ENCODE data around the gene CHST7. TPM values are rescaled to one million over a fixed set of nuclear protein-coding genes. Genes with fewer than 3 reads are reported as not detected.

CHST7 gene
- total and polyA plus RNA-seq, 2 of the 13 experiments (the other 11 are each of a cell fraction or from before 2014, with no cell fraction given) = 2.4 to 5.2 TPM

- Histone ChIP-seq H3K9ac (ENCODE audit: insufficient read depth, low read depth, low read length) (no peak overlapping the region), H3K27ac (ENCODE audit: extremely low read length, insufficient read depth, low read length) (no peak overlapping the region), H3K27me3 (ENCODE audit: control insufficient read depth in 1 of 2, insufficient read depth in 2 of 2, low read length in 2 of 2) (no peaks in the 10 kb centered on the region), H2AFZ (ENCODE audit: low read length) (no peak overlapping the region), H3K36me3 (replicated peaks in 1 of 2; ENCODE audit: control insufficient read depth in 1 of 2, insufficient read depth in 2 of 2, low read length in 2 of 2) (no peaks in the 10 kb centered on the region), H3K4me1 (ENCODE audit: insufficient read depth, low read length) (peaks cover 12% of the 10 kb centered on the region), H3K9me3 (ENCODE audit: low read length) (no peaks in the 10 kb centered on the region), H3K4me3 (replicated peaks in 1 of 3; ENCODE audit: insufficient read depth in 1 of 3, low read depth in 2 of 3, low read length in 3 of 3) (no peak overlapping the region), H3K79me2 (ENCODE audit: insufficient read depth, low read length) (no peaks in the 10 kb centered on the region), H4K20me1 (ENCODE audit: insufficient read depth, low read length) (no peaks in the 10 kb centered on the region), H3K4me2 (ENCODE audit: low read depth, low read length) (no peak overlapping the region)
- ATAC-seq (no peak), FAIRE-seq (no peak), DNase-seq (ENCODE audit: low spot score) (no peak)
- CTCF ChIA-PET (ENCODE audit: low intra/inter-chr PET ratio, low total read pairs) = no interaction called here
- in situ Hi-C loops (cut with HindIII; ENCODE audit: extremely low pct_ligation_motif_present, low pct_unique_long_range_greater_than_20kb) (no loop called here), intact Hi-C loops (cut with micrococcal nuclease; ENCODE audit: unreplicated experiment) (no loop called here)
- TF ChIP-seq EP300 (IDR thresholded peaks at IDR 0.05; ENCODE audit: low read depth in 2 of 2, low read length in 2 of 2) (no peak), EP300 (CRISPR knock-in tag; IDR thresholded peaks at IDR 0.05; ENCODE audit: borderline replicate concordance) (no peak), ZUFSP (CRISPR knock-in tag; IDR thresholded peaks at IDR 0.05; ENCODE audit: borderline replicate concordance) (no peak), ZBTB1 (CRISPR knock-in tag; IDR thresholded peaks at IDR 0.05; ENCODE audit: borderline replicate concordance) (no peak), TFE3 (CRISPR knock-in tag; IDR thresholded peaks at IDR 0.05) (no peak), KLF12 (CRISPR knock-in tag; IDR thresholded peaks at IDR 0.05; ENCODE audit: borderline replicate concordance) (no peak), KDM5B (CRISPR knock-in tag; IDR thresholded peaks at IDR 0.05; ENCODE audit: borderline replicate concordance) (no peak), MBD4 (IDR thresholded peaks at IDR 0.05; ENCODE audit: borderline replicate concordance, low read length) (no peak), PLSCR1 (CRISPR knock-in tag; IDR thresholded peaks at IDR 0.05; ENCODE audit: borderline replicate concordance) (no peak), KLF11 (CRISPR knock-in tag; IDR thresholded peaks at IDR 0.05) (no peak), TAF1 (CRISPR knock-in tag; IDR thresholded peaks at IDR 0.05) (no peak), ZNF629 (CRISPR knock-in tag; conservative IDR thresholded peaks at IDR 0.05) (no peak), SYNCRIP (IDR thresholded peaks at IDR 0.05; ENCODE audit: insufficient read depth, low read depth, low read length) (no peak), SIN3A (IDR thresholded peaks at IDR 0.05; ENCODE audit: borderline replicate concordance, low read depth, low read length) (no peak), ZNF597 (CRISPR knock-in tag; IDR thresholded peaks at IDR 0.05) (no peak), ZNF746 (CRISPR knock-in tag; IDR thresholded peaks at IDR 0.05) (no peak)
- BruUV-seq (replicated peaks) = no TSS peak
- WGBS (ENCODE audit: low lambda C conversion rate) = 61% methylated on average over 6 of the region's 6 CpGs
- POLR2A ChIA-PET = no interaction called here
Observed at GRCh38 chrX:46624090-46624786, 50.7 kb downstream of the CHST7 start.

Measured in HepG2 (cell line).